Measurements from ENCODE around the gene RTN1.

GRCh38 chr14:59629444-59630287, 240.9 kb downstream of the RTN1 start:
- TF ChIP-seq CTCF (IDR thresholded peaks at IDR 0.05; ENCODE audit: low read depth, low read length, poor library complexity, severe bottlenecking) (no peak), EZH2phosphoT487 (IDR thresholded peaks at IDR 0.05; ENCODE audit: borderline replicate concordance, low read length) (no peak)
